K562 (cell line): Measurements from ENCODE around the gene RAB31. TPM values are rescaled to one million over a fixed set of nuclear protein-coding genes. Genes with fewer than 3 reads are reported as not detected.

ENCODE experiments used
- ATAC-seq: fragments of 200-7000 bp; cut with Tn5 transposase; 3 replicates; pipeline ENCODE4 v1.9.1; 2020; ENCODE audit warnings: moderate library complexity
- BruUV-seq: library from RNA; stranded (reverse); fragments of 400-500 nt; replicated peaks from 2 replicates; lab custom pipeline; 2021; lab: Mats Ljungman, UMichigan
- CTCF ChIA-PET: fragments of 300-600 bp; formaldehyde crosslinking; extraction: SDS; loops from one replicate; lab custom pipeline; 2021; ENCODE audit warnings: low intra/inter-chr PET ratio; lab: Yijun Ruan, JAX
- POLR2A ChIA-PET: fragments of 300-600, 350-650 bp; sonication (Branson Sonifier 250); formaldehyde crosslinking; extraction: SDS; loops from one replicate; lab custom pipeline; 2021; ENCODE audit warnings: antibody characterized with exemption, inconsistent platforms; lab: Yijun Ruan, JAX
- DNase-seq, 4 experiments: peaks; one replicate each; pipeline versions ENCODE4 v3.0.0 to v3.0.0-alpha.2; 2011 to 2018; ENCODE audit warnings: low spot score in 3 of 4, mixed read lengths in 3 of 4; ENCODE audit errors: extremely low read depth in 1 of 4
- FAIRE-seq: peaks from 2 replicates; lab custom pipeline; 2011; peaks lifted over from hg19 to GRCh38; lab: Jason Lieb, UNC
- H2AFZ ChIP-seq: 2 replicates; pipeline ENCODE4 v1.6.0; 2011; ENCODE audit warnings: low read depth, low read length, control low read depth, inconsistent platforms
- H3K27ac ChIP-seq: fragments of 200-600 bp; 3 replicates; pipeline ENCODE4 v1.8.0; 2011; ENCODE audit warnings: low read depth, mild to moderate bottlenecking, control low read depth, inconsistent platforms, low read length, moderate library complexity, mixed read lengths; ENCODE audit errors: extremely low read depth
- H3K27me3 ChIP-seq, 2 experiments: fragments of 300-600 bp in 1 of 2; 2 replicates in 1 of 2; 3 replicates in 1 of 2; pipeline versions ENCODE4 v1.6.0 to v1.8.0; 2011; ENCODE audit warnings: inconsistent platforms in 2 of 2, low read length in 2 of 2, mild to moderate bottlenecking in 1 of 2, mixed read lengths in 1 of 2, moderate library complexity in 1 of 2; ENCODE audit not compliant: control insufficient read depth in 2 of 2, insufficient read depth in 2 of 2
- H3K36me3 ChIP-seq: fragments of 300-600 bp; 3 replicates; pipeline ENCODE4 v1.8.0; 2011; ENCODE audit warnings: mild to moderate bottlenecking, low read length, inconsistent platforms; ENCODE audit not compliant: control insufficient read depth, insufficient read depth
- H3K4me1 ChIP-seq, 2 experiments: fragments of 200-600 bp in 1 of 2; replicated peaks in 1 of 2; 2 replicates in 1 of 2; 3 replicates in 1 of 2; pipeline versions ENCODE4 v1.5.1 to v1.8.0; 2011; ENCODE audit warnings: inconsistent platforms in 2 of 2, low read length in 2 of 2, mild to moderate bottlenecking in 1 of 2, mixed read lengths in 1 of 2, moderate library complexity in 1 of 2; ENCODE audit not compliant: control insufficient read depth in 2 of 2, insufficient read depth in 2 of 2
- H3K4me2 ChIP-seq: 2 replicates; pipeline ENCODE4 v1.6.1; 2011; ENCODE audit warnings: low read length, control low read depth, inconsistent platforms, mixed read lengths; ENCODE audit not compliant: insufficient read depth
- H3K4me3 ChIP-seq: fragments of 200-600 bp; sonication (generic), shearing (Covaris generic); 2 replicates; pipeline ENCODE4 v1.5.1; 2016; ENCODE audit warnings: control low read depth, inconsistent platforms
- H3K79me2 ChIP-seq: fragments of 200-600 bp; 3 replicates; pipeline ENCODE4 v1.8.0; 2011; ENCODE audit warnings: low read length, inconsistent platforms; ENCODE audit not compliant: control insufficient read depth, insufficient read depth
- H3K9ac ChIP-seq, 2 experiments: 2 replicates each; pipeline versions ENCODE4 v1.6.0 to v1.6.1; 2011; ENCODE audit warnings: low read depth in 2 of 2, low read length in 2 of 2, control low read depth in 1 of 2, inconsistent platforms in 1 of 2, mild to moderate bottlenecking in 1 of 2, mixed read lengths in 1 of 2; ENCODE audit not compliant: insufficient read depth in 1 of 2
- H3K9me1 ChIP-seq: one replicate; pipeline ENCODE4 v1.6.0; 2011; ENCODE audit warnings: inconsistent platforms, mild to moderate bottlenecking, low read length, moderate library complexity; ENCODE audit not compliant: control insufficient read depth, insufficient read depth
- H3K9me3 ChIP-seq: replicated peaks from 2 replicates; pipeline ENCODE4 v1.5.1; 2011; ENCODE audit warnings: low read depth, low read length, inconsistent platforms; ENCODE audit not compliant: control insufficient read depth, insufficient read depth
- H4K20me1 ChIP-seq: replicated peaks from 2 replicates; pipeline ENCODE4 v1.6.1; 2011; ENCODE audit warnings: low read length, inconsistent platforms, mixed read lengths; ENCODE audit not compliant: control insufficient read depth, insufficient read depth
- ARID2 ChIP-seq: fragments of 450-650 bp; IDR thresholded peaks from 2 replicates; pipeline ENCODE4 v1.6.1; 2017; ENCODE audit warnings: antibody characterized with exemption, mild to moderate bottlenecking
- CHD7 ChIP-seq: fragments of 200-600 bp; sonication (generic); IDR thresholded peaks from one replicate; pipeline ENCODE4 v1.6.1; 2012; ENCODE audit warnings: mild to moderate bottlenecking, low read depth, low read length, inconsistent platforms
- FOXO4 ChIP-seq: fragments of 450-650 bp; formaldehyde crosslinking; IDR thresholded peaks from 2 replicates; pipeline ENCODE4 v1.4.0; 2020; ENCODE audit warnings: mild to moderate bottlenecking, moderate library complexity
- KLF1 ChIP-seq: fragments of 450-650 bp; IDR thresholded peaks from 2 replicates; pipeline ENCODE4 v1.6.1; 2016; ENCODE audit warnings: missing genetic modification characterization, missing compliant biosample characterization
- ZC3H4 ChIP-seq: sonication (generic); formaldehyde crosslinking; IDR thresholded peaks from 2 replicates; pipeline ENCODE4 v1.9.0; 2021; ENCODE audit warnings: missing genetic modification reagents, borderline replicate concordance
- ZNF184 ChIP-seq: sonication (generic); formaldehyde crosslinking; IDR thresholded peaks from 2 replicates; pipeline ENCODE4 v1.5.0; 2020; ENCODE audit warnings: missing genetic modification reagents
- ZNF583 ChIP-seq: fragments of 250-450 bp; sonication (Bioruptor Pico); IDR thresholded peaks from 2 replicates; pipeline ENCODE4 v1.4.0; 2020
- WGBS: fragments of 100-300 bp; shearing (Covaris generic); methylation state at CpG from one replicate; pipeline ENCODE4 v1.1.6; 2016; ENCODE audit warnings: low coverage, mixed read lengths; ENCODE audit not compliant: insufficient coverage; ENCODE audit errors: missing lambda C conversion rate; 5-methylcytosine and 5-hydroxymethylcytosine counted together
- in situ Hi-C: fragments of 300-500 bp; cut with MboI; formaldehyde crosslinking; loops from 4 replicates; pipeline ENCODE4 v1.15.0; 2018; ENCODE audit warnings: inconsistent platforms, mixed read lengths
- intact Hi-C: fragments of 100-400 bp; cut with micrococcal nuclease; formaldehyde crosslinking; loops from 2 replicates; pipeline ENCODE4 v1.14.2; 2022
- polyA plus RNA-seq, 8 experiments: library from polyadenylated mRNA; depleted of rRNA in 4 of 8; stranded (reverse) in 5 of 8; unstranded in 3 of 8; fragments of >200 nt; fragmentation: Nextera tagmentation in 2 of 8; fragmentation: Illumina TruSeq in 1 of 8; extraction: Ambion mirVana in 2 of 8; extraction: Trizol in 1 of 8; gene quantifications; 2 replicates each; pipeline versions ENCODE4 v1.2.1 to v1.2.3, GENCODE V29; 2011 to 2014; ENCODE audit warnings: inconsistent platforms in 1 of 8, missing spikeins in 1 of 8
- total RNA-seq, 7 experiments: library from RNA; depleted of rRNA in 6 of 7; stranded (reverse); fragments of >200 nt in 6 of 7; fragmentation: Illumina TruSeq in 2 of 7; extraction: Trizol in 2 of 7; gene quantifications; 2 replicates each; pipeline versions ENCODE4 v1.2.1 to v1.2.3, GENCODE V29; 2011 to 2021; ENCODE audit warnings: low replicate concordance in 1 of 7

RAB31 gene
- total and polyA plus RNA-seq, 9 of the 15 experiments (the other 6 are each of a cell fraction or from before 2014, with no cell fraction given), result 20.7 to 70.4 (median 41.3) TPM

- in situ Hi-C loops (no loop called here), intact Hi-C loops (loop anchor here (5.0 to 10.0 kb wide), 2 partner anchors 94 to 816 kb away; partner anchors contain the start of gene NAPG)
- Histone ChIP-seq H3K4me3 (peak overlapping the region; percentile 76), H3K79me2 (peaks cover 53% of the 10 kb centered on the region), H3K27ac (peak overlapping the region; percentile 75), H3K36me3 (peaks cover 17% of the 10 kb centered on the region; the same call in 2 of the 3 replicates), H3K27me3 (no peaks in the 10 kb centered on the region), H3K9ac (peak overlapping the region; percentile 70 to 94), H3K9me1 (no peaks in the 10 kb centered on the region), H4K20me1 (no peaks in the 10 kb centered on the region), H2AFZ (peak overlapping the region; percentile 91), H3K4me1 (peaks cover 47 to 65% of the 10 kb centered on the region in 2 experiments), H3K9me3 (no peaks in the 10 kb centered on the region), H3K4me2 (peak overlapping the region; percentile 80)
- 4% methylated on average over 53 of the region's 84 CpGs for WGBS
- ATAC-seq, result peak; percentile 11
- FAIRE-seq, result no peak
- BruUV-seq, result no TSS peak
- peak; percentile 48 to 71 (median 62) for DNase-seq
- ChIA-PET POLR2A (interaction anchor here (0.6 to 1.7 kb wide), 11 partner anchors 9 to 168 kb away, joined by 3 to 7 read pairs (median 4); no protein-coding TSS in a partner anchor), CTCF (interaction anchor here (0.8 kb wide), 1 partner anchor 169 kb away, joined by 4 read pairs; no protein-coding TSS in a partner anchor)
- TF ChIP-seq FOXO4, result no peak
- 0 out of 2 replicates have a peak, but pooled peaks have one; percentile 22 for TF ChIP-seq ZC3H4 (CRISPR knock-in tag)
- no peak for TF ChIP-seq ZNF184
- TF ChIP-seq KLF1, result no peak
- TF ChIP-seq ARID2, result peak; percentile 27; the same call in 1 of the 2 replicates
- TF ChIP-seq ZNF583, result peak; percentile 23; the same call in 1 of the 2 replicates
- no peak for TF ChIP-seq CHD7
Measured at GRCh38 chr18:9708434-9709303, 568 bp downstream of the RAB31 start.
